SU-DHL-6 (cell line): Measurements from ENCODE around the gene CTAG2.
"Not testable (repeated sequence)": the region's sequence is repeated elsewhere in the genome, so short reads cannot be mapped to it uniquely, and the experiment has no call there.

ENCODE experiments used
- H2AFZ ChIP-seq: fragments of 200-600 bp; sonication (generic); 2 replicates; pipeline ENCODE4 v1.6.1; 2014; ENCODE audit warnings: low read depth, mild to moderate bottlenecking, moderate library complexity, mixed read lengths, antibody characterized with exemption, low read length; ENCODE audit not compliant: severe bottlenecking
- H3F3A ChIP-seq: fragments of 200-600 bp; shearing (Covaris generic); 2 replicates; pipeline ENCODE4 v1.6.0; 2016; ENCODE audit warnings: antibody characterized with exemption, mild to moderate bottlenecking; ENCODE audit not compliant: insufficient read depth
- H3K27ac ChIP-seq: fragments of 200-600 bp; sonication (generic); 2 replicates; pipeline ENCODE4 v1.5.1; 2016; ENCODE audit warnings: low read depth, mild to moderate bottlenecking, low read length, moderate library complexity, mixed read lengths
- H3K27me3 ChIP-seq: fragments of 200-600 bp; sonication (generic), shearing (Covaris generic); 2 replicates; pipeline ENCODE4 v1.6.0; 2014; ENCODE audit warnings: mild to moderate bottlenecking, low read length
- H3K36me3 ChIP-seq: fragments of 200-600 bp; sonication (generic); 2 replicates; pipeline ENCODE4 v1.6.1; 2014; ENCODE audit warnings: mild to moderate bottlenecking, low read length, mixed read lengths
- H3K4me2 ChIP-seq: fragments of 300-600, 200-600 bp; shearing (Covaris generic), sonication (generic); 2 replicates; pipeline ENCODE4 v1.6.0; 2014; ENCODE audit warnings: low read length, low read depth, mild to moderate bottlenecking; ENCODE audit not compliant: poor library complexity, severe bottlenecking
- H3K4me3 ChIP-seq: fragments of 200-600 bp; sonication (generic); 2 replicates; pipeline ENCODE4 v1.5.1; 2014; ENCODE audit warnings: antibody characterized with exemption, low read length, mild to moderate bottlenecking, mixed read lengths; ENCODE audit not compliant: insufficient read depth, poor library complexity, severe bottlenecking
- H3K79me2 ChIP-seq: fragments of 200-600 bp; sonication (generic); 2 replicates; pipeline ENCODE4 v1.6.1; 2014; ENCODE audit warnings: mild to moderate bottlenecking, low read length, moderate library complexity; ENCODE audit not compliant: insufficient read depth
- H3K9ac ChIP-seq: fragments of 200-600 bp; sonication (generic); 2 replicates; pipeline ENCODE4 v1.7.0; 2014; ENCODE audit warnings: mild to moderate bottlenecking, low read length
- H3K9me2 ChIP-seq: fragments of 200-600 bp; sonication (generic); replicated peaks from 2 replicates; pipeline ENCODE4 v1.6.1; 2014; ENCODE audit warnings: low read length; ENCODE audit not compliant: insufficient read depth
- H3K9me3 ChIP-seq: fragments of 200-600 bp; sonication (generic); 2 replicates; pipeline ENCODE4 v1.6.1; 2014; ENCODE audit warnings: low read length, mixed read lengths; ENCODE audit not compliant: insufficient read depth
- H4K20me1 ChIP-seq: fragments of 200-600 bp; sonication (generic); 2 replicates; pipeline ENCODE4 v1.6.1; 2014; ENCODE audit warnings: low read depth, mild to moderate bottlenecking, antibody characterized with exemption, low read length, moderate library complexity, mixed read lengths
- EZH2phosphoT487 ChIP-seq: fragments of 200-600 bp; sonication (generic), shearing (Covaris generic); conservative IDR thresholded peaks from 2 replicates; pipeline ENCODE4 v1.6.1; 2018; ENCODE audit warnings: mild to moderate bottlenecking, antibody characterized with exemption, low read length, moderate library complexity, mixed read lengths
- TF ChIP-seq, protein P1 (sequence below): fragments of 200-600 bp; sonication (generic); IDR thresholded peaks from one replicate; pipeline ENCODE4 v1.5.1; 2017; ENCODE audit warnings: antibody characterized with exemption, mild to moderate bottlenecking, low read length, moderate library complexity; ENCODE audit not compliant: insufficient read depth, poor library complexity, severe bottlenecking

CTAG2 gene

DNA sequence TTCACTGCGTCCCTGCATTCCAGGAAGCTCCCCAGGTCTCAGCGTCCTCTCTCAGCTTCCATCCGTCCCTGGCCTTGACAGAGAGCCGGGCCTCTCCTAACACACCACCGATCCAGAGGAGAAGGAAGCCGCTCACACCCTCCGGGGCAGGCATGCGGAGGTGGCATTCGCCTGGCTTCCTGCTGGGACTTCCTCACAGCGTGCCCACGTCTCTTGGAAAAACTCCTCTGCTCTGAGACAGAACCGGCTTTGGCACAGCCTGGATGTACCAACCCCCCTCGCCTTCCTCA is 3.2 kb downstream of the CTAG2 start:
- H3K9me2 ChIP-seq: no peaks in the 10 kb centered on the region
- no peaks in the 10 kb centered on the region for H3K27me3 ChIP-seq
- no peak overlapping the region for H3K9ac ChIP-seq
- TF ChIP-seq EZH2phosphoT487: no peak
- TF ChIP-seq, protein P1, sequence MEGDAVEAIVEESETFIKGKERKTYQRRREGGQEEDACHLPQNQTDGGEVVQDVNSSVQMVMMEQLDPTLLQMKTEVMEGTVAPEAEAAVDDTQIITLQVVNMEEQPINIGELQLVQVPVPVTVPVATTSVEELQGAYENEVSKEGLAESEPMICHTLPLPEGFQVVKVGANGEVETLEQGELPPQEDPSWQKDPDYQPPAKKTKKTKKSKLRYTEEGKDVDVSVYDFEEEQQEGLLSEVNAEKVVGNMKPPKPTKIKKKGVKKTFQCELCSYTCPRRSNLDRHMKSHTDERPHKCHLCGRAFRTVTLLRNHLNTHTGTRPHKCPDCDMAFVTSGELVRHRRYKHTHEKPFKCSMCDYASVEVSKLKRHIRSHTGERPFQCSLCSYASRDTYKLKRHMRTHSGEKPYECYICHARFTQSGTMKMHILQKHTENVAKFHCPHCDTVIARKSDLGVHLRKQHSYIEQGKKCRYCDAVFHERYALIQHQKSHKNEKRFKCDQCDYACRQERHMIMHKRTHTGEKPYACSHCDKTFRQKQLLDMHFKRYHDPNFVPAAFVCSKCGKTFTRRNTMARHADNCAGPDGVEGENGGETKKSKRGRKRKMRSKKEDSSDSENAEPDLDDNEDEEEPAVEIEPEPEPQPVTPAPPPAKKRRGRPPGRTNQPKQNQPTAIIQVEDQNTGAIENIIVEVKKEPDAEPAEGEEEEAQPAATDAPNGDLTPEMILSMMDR: no peak
- no peaks in the 10 kb centered on the region for H3K36me3 ChIP-seq
- no peak overlapping the region for H3K4me3 ChIP-seq
- H3F3A ChIP-seq: no peaks in the 10 kb centered on the region
- no peak overlapping the region for H3K4me2 ChIP-seq
- H2AFZ ChIP-seq: no peak overlapping the region
- no peak overlapping the region for H3K27ac ChIP-seq
- H3K79me2 ChIP-seq: no peaks in the 10 kb centered on the region
- H4K20me1 ChIP-seq: no peaks in the 10 kb centered on the region
- H3K9me3 ChIP-seq: no peaks in the 10 kb centered on the region

DNA sequence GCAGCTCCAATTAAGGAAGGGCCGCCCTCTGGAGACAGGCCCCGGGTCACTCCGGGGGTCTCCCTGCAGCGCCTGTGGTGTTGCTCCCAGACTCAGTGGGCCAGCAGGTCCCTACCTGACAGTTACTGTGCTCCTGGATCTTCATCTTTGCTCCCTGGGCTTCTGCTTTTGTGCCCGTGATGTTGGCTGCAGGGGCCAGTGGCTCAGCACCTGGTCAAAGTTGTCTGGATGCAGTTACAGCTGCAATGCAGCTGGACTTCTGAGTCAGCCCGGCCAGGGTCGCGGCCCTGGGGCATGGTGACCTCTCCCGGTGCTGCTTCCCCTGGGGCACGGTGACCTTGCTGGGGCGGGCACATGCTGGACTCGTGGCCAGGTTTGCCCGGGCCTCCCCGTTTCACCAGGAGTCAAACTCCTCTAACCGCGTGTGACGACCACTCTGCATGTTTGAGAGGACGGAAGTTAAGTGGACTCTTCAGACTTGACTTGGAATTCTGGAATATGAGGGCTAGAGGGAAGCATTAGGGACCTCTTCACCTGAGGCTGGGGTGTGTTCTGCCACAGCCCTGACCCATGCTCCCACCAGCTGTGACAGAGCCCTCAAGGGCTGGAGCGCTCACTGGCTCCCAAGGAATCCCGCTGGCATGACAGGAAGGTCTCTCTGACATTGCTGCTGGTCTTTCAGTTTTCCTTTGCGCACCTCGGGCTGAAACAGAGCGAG is 3.7 kb downstream of the CTAG2 start:
- Histone ChIP-seq H2AFZ (no peak overlapping the region), H3K4me2 (no peak overlapping the region), H3K9me2 (no peaks in the 10 kb centered on the region), H3K79me2 (no peaks in the 10 kb centered on the region), H3F3A (no peaks in the 10 kb centered on the region), H3K36me3 (no peaks in the 10 kb centered on the region), H3K27ac (no peak overlapping the region), H3K9me3 (no peaks in the 10 kb centered on the region), H4K20me1 (no peaks in the 10 kb centered on the region), H3K9ac (no peak overlapping the region), H3K27me3 (no peaks in the 10 kb centered on the region), H3K4me3 (no peak overlapping the region)
- no peak for TF ChIP-seq EZH2phosphoT487
- TF ChIP-seq, protein P1: no peak

DNA sequence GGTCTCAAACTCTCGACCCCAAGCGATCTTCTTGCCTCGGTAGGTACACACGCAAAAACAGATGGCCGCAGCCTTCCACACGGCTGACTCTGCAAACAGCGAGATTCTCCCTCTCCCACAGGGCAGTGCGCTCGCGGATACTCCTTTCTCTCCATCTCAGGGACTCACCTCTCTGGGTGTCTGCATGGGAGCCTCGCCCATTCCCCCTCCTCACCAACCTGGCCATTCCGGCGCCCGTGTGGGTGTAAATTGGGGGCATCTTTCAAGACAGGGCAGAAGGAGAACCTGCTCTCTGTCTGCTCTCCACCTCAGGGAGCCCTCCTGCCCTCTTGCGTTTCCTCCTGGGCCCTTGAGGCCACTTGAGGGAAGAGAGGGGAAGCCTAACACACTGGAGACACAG is 4.4 kb downstream of the CTAG2 start:
- no peaks in the 10 kb centered on the region for H4K20me1 ChIP-seq
- no peaks in the 10 kb centered on the region for H3K36me3 ChIP-seq
- H3K9me2 ChIP-seq: no peaks in the 10 kb centered on the region
- no peaks in the 10 kb centered on the region for H3F3A ChIP-seq
- H3K9me3 ChIP-seq: no peaks in the 10 kb centered on the region
- no peak overlapping the region for H3K4me3 ChIP-seq
- H2AFZ ChIP-seq: no peak overlapping the region
- no peak overlapping the region for H3K4me2 ChIP-seq
- no peaks in the 10 kb centered on the region for H3K27me3 ChIP-seq
- H3K9ac ChIP-seq: no peak overlapping the region
- no peaks in the 10 kb centered on the region for H3K79me2 ChIP-seq
- TF ChIP-seq EZH2phosphoT487: no peak
- TF ChIP-seq, protein P1: no peak
- H3K27ac ChIP-seq: no peak overlapping the region

DNA sequence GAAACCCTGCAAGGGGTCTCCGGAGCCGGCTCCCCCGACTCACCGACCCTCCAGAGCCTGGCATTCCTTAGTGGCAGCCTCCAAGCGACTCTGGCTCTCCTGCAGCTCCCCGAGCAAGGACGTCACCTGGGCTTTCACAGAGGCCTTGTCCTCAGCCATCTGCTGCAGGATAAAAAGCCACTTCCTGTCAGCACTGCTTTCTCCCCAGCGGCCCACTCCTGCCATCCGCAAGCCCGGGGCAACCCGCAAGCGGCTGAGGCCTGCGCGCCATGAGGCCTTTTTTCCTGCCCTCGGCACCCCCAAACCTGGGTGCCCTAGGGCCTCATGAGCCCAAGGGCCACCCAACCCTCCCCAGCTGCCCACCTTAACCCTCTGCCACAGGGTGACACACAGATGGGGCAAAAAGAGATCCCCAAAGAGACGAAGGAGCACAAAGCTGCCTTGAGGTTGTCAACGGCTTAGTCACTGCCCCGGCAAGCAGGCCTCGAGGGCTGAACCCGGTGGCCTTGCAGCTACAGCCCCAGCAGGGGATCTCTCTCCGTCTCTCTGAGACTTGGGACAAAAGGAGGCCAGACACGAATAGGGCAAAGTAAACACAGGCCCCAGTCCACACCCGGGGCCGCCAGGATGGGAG is 7.5 kb downstream of the CTAG2 start:
- H3K27ac ChIP-seq, H3F3A ChIP-seq, H3K27me3 ChIP-seq, H3K9ac ChIP-seq, H3K36me3 ChIP-seq, H3K79me2 ChIP-seq, H3K4me3 ChIP-seq, H3K4me2 ChIP-seq, H3K9me2 ChIP-seq, H4K20me1 ChIP-seq, H3K9me3 ChIP-seq, H2AFZ ChIP-seq: not testable (repeated sequence)

DNA sequence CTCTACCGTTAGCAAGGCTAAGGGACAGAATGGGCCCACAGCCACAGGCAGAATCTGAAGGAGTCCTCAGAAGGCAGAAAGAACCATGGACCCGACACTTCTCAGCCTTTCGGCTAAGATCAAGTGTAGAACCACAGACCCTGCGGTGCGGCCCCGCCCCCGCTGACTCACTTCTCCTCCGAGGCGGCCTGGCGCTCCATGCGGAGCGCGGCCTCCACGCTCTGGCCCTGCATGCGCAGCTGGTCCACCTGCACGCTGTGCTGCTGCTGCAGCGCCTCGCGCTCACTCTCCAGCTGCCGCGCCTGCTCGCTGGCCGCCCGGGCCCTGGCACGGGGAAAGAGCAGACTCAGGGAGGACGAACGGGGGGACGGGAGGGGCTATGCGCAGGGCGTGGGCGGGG is 9.7 kb downstream of the CTAG2 start:
- H3K27ac ChIP-seq, H3K4me3 ChIP-seq, H4K20me1 ChIP-seq, H3K9me2 ChIP-seq, H3K9me3 ChIP-seq, H3K27me3 ChIP-seq, H2AFZ ChIP-seq, H3K36me3 ChIP-seq, H3F3A ChIP-seq, H3K4me2 ChIP-seq, H3K79me2 ChIP-seq, H3K9ac ChIP-seq: not testable (repeated sequence)

DNA sequence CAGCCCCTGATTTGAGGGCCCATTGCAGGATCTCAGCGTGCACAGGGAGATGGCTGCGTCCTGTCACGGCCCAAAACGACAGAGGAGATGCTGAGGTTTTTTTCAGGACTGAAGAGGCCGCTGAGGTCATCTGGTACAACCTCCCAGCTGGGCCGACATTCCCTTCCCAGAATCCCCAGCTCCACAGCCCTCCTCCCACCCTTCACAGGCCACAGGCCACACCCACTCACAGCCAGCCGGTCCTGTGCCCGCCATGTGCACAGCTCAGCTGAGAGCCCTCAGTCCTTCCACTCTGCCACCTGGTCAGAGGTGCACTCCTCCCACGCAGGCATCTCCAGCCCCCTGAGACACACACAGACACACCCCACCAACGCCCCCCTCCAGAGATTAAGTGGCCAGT is 11.6 kb downstream of the CTAG2 start:
- H3K9ac ChIP-seq, H2AFZ ChIP-seq, H3K4me2 ChIP-seq, H3K9me3 ChIP-seq, H3K27ac ChIP-seq, H3K27me3 ChIP-seq, H3K4me3 ChIP-seq, H3K36me3 ChIP-seq, H3K79me2 ChIP-seq, H3K9me2 ChIP-seq, H3F3A ChIP-seq, H4K20me1 ChIP-seq: not testable (repeated sequence)
